Testis (tissue), 3 donors: Measurements from ENCODE around the gene TMTC4. TPM values are rescaled to one million over a fixed set of nuclear protein-coding genes. Genes with fewer than 3 reads are reported as not detected.

Source experiments
- DNase-seq: peaks from one replicate; pipeline ENCODE4 v3.0.0-alpha.2; 2019
- H3K27ac ChIP-seq, 2 donors: fragments of 200-600 bp; sonication (generic); one replicate each; pipeline ENCODE4 v1.5.1; 2019
- H3K27me3 ChIP-seq: fragments of 200-600 bp; sonication (generic); one replicate; pipeline ENCODE4 v1.5.1; 2019
- H3K36me3 ChIP-seq: fragments of 200-600 bp; sonication (generic); one replicate; pipeline ENCODE4 v1.5.1; 2017; ENCODE audit warnings: low read depth; ENCODE audit errors: missing control alignments
- H3K4me1 ChIP-seq: fragments of 200-600 bp; sonication (generic); one replicate; pipeline ENCODE4 v1.5.1; 2019
- H3K4me3 ChIP-seq, 2 donors: fragments of 200-600 bp; sonication (generic); one replicate each; pipeline ENCODE4 v1.5.1; 2017 to 2019
- H3K9me3 ChIP-seq: fragments of 200-600 bp; sonication (generic); one replicate; pipeline ENCODE4 v1.5.1; 2017
- CTCF ChIP-seq, 3 experiments: fragments of 450-650 bp in 2 of 3; fragments of 200-600 bp in 1 of 3; sonication (generic) in 1 of 3; IDR thresholded peaks; one replicate each; pipeline ENCODE4 v1.5.1; 2016 to 2019; ENCODE audit warnings: antibody characterized with exemption in 3 of 3, mild to moderate bottlenecking in 2 of 3, moderate library complexity in 1 of 3
- POLR2A ChIP-seq: fragments of 450-650 bp; IDR thresholded peaks from one replicate; pipeline ENCODE4 v1.6.1; 2017; ENCODE audit warnings: antibody characterized with exemption, mild to moderate bottlenecking, moderate library complexity
- WGBS, 2 donors: methylation state at CpG; one replicate each; pipeline ENCODE4 v1.1.5; 2018; 5-methylcytosine and 5-hydroxymethylcytosine counted together
- intact Hi-C: fragments of 100-400 bp; cut with DNase I; formaldehyde crosslinking; loops from one replicate; pipeline ENCODE4 v1.15.1; 2023; ENCODE audit warnings: low total_unique reads
- polyA plus RNA-seq: library from polyadenylated mRNA; stranded (reverse); fragments of 350-450 nt; fragmentation: Illumina TruSeq; extraction: RNeasy Lipid Tissue Mini Kit (QIAGEN cat#74804); gene quantifications from one replicate; pipeline ENCODE4 v1.2.3, GENCODE V29; 2014; ENCODE audit warnings: low read depth, low replicate concordance; ENCODE audit not compliant: insufficient read depth
- total RNA-seq, 2 donors: library from RNA; depleted of rRNA; stranded (reverse); fragments of >200 nt; gene quantifications; one replicate each; pipeline ENCODE4 v1.2.3, GENCODE V29; 2016

TMTC4 gene
- total and polyA plus RNA-seq, 3 donors from 2014 or later: 27.5 to 35.1 (median 28.2) TPM

GRCh38 chr13:100611678-100612492 is 62.7 kb downstream of the TMTC4 start:
- WGBS, 2 donors: 81 to 82% methylated on average over 8 to 9 of the region's 9 CpGs
- Histone ChIP-seq H3K36me3 (no peaks in the 10 kb centered on the region), H3K4me1 (no peaks in the 10 kb centered on the region), H3K9me3 (no peaks in the 10 kb centered on the region), H3K4me3 (no peak overlapping the region), H3K27me3 (no peaks in the 10 kb centered on the region), H3K27ac (no peak overlapping the region)
- intact Hi-C loops: no loop called here
- DNase-seq: no peak
- TF ChIP-seq POLR2A: no peak
- no peak for TF ChIP-seq CTCF (IDR thresholded peaks at IDR 0.05)

- no peak for TF ChIP-seq CTCF (IDR thresholded peaks at IDR 0.05)
- TF ChIP-seq POLR2A: no peak
- intact Hi-C loops: no loop called here
These were observed 63.9 kb downstream of the TMTC4 start for GRCh38 chr13:100610391-100611347.

GRCh38 chr13:100608906-100609305 is 65.7 kb downstream of the TMTC4 start:
- no peak overlapping the region for H3K4me3 ChIP-seq
- TF ChIP-seq CTCF (IDR thresholded peaks at IDR 0.05): no peak
- TF ChIP-seq POLR2A: no peak
- intact Hi-C loops: no loop called here
- H3K9me3 ChIP-seq: no peaks in the 10 kb centered on the region
- H3K27me3 ChIP-seq: no peaks in the 10 kb centered on the region
- 90 to 93% methylated on average over 6 of the region's 6 CpGs for WGBS, 2 donors
- DNase-seq: no peak
- H3K27ac ChIP-seq: no peak overlapping the region
- peaks cover 8% of the 10 kb centered on the region for H3K4me1 ChIP-seq
- no peaks in the 10 kb centered on the region for H3K36me3 ChIP-seq

More at GRCh38 chr13:100610391-100611347, 63.9 kb downstream of the TMTC4 start:
- Histone ChIP-seq H3K4me3 (no peak overlapping the region), H3K36me3 (no peaks in the 10 kb centered on the region), H3K27me3 (no peaks in the 10 kb centered on the region), H3K9me3 (no peaks in the 10 kb centered on the region), H3K4me1 (no peaks in the 10 kb centered on the region), H3K27ac (no peak overlapping the region)
- DNase-seq: no peak
- 56 to 59% methylated on average over 6 of the region's 6 CpGs for WGBS, 2 donors

GRCh38 chr13:100608489-100608888 is 66.1 kb downstream of the TMTC4 start:
- Histone ChIP-seq H3K9me3 (no peaks in the 10 kb centered on the region), H3K27me3 (no peaks in the 10 kb centered on the region), H3K36me3 (no peaks in the 10 kb centered on the region), H3K4me3 (no peak overlapping the region), H3K27ac (no peak overlapping the region), H3K4me1 (peaks cover 8% of the 10 kb centered on the region)
- TF ChIP-seq POLR2A (no peak), CTCF (IDR thresholded peaks at IDR 0.05) (no peak)
- intact Hi-C loops: no loop called here
- DNase-seq: no peak
- WGBS, 2 donors: 94 to 96% methylated on average over 3 of the region's 3 CpGs
